ENCODE results near the gene WDR38.

WDR38 gene

GRCh38 chr9:124886461-124886860 is 33.2 kb downstream of the WDR38 start:
- DNase-seq: no peak

- DNase-seq: no peak
These were observed 33.7 kb downstream of the WDR38 start for GRCh38 chr9:124886866-124887492.

- DNase-seq: no peak
These were observed 34.6 kb downstream of the WDR38 start for GRCh38 chr9:124887832-124888231.

- DNase-seq: no peak
These were observed 35.7 kb downstream of the WDR38 start for GRCh38 chr9:124889006-124889405.

- no peak for DNase-seq
These were observed 36.9 kb downstream of the WDR38 start for GRCh38 chr9:124890179-124890578.

GRCh38 chr9:124894035-124894740 is 40.9 kb downstream of the WDR38 start:
- DNase-seq: no peak

GRCh38 chr9:124894741-124895170 is 41.5 kb downstream of the WDR38 start:
- no peak for DNase-seq

- DNase-seq: no peak
These were observed 44.6 kb downstream of the WDR38 start for GRCh38 chr9:124897570-124898460.

GRCh38 chr9:124899845-124900244 is 46.6 kb downstream of the WDR38 start:
- DNase-seq: no peak

- no peak for DNase-seq
These were observed 53.7 kb downstream of the WDR38 start for GRCh38 chr9:124906966-124907365.
